Activated B cell treated with CpG ODN at 0.5 μM for 24 hours (primary cell): ENCODE data around the gene PTEN. TPM values are rescaled to one million over a fixed set of nuclear protein-coding genes. Genes with fewer than 3 reads are reported as not detected.
A peak's percentile ranks its signal among the peaks of the same experiment; 100 is the strongest.
"Not testable (repeated sequence)": the region's sequence is repeated elsewhere in the genome, so short reads cannot be mapped to it uniquely, and the experiment has no call there.

ENCODE experiments used
- ATAC-seq: fragments of 200-7000 bp; cut with Tn5 transposase; one replicate; pipeline ENCODE4 v1.10.0; 2021; ENCODE audit warnings: low read depth, mild to moderate bottlenecking, moderate library complexity
- CTCF ChIA-PET: fragments of 350-600 bp; sonication (Branson Sonifier 250); formaldehyde crosslinking; loops from one replicate; lab custom pipeline; 2021; ENCODE audit warnings: antibody characterized with exemption; lab: Charles Lee
- POLR2A ChIA-PET: fragments of 350-600 bp; sonication (Branson Sonifier 250); formaldehyde crosslinking; loops from one replicate; lab custom pipeline; 2021; ENCODE audit warnings: antibody characterized with exemption; lab: Charles Lee
- DNase-seq: peaks from one replicate; pipeline ENCODE4 v3.0.0; 2022
- H3K27ac Mint-ChIP-seq: one replicate; pipeline ENCODE4 v1.8.0; 2020; ENCODE audit warnings: mixed read lengths
- H3K27me3 Mint-ChIP-seq: one replicate; pipeline ENCODE4 v1.8.0; 2021; ENCODE audit warnings: mixed read lengths
- H3K36me3 Mint-ChIP-seq: one replicate; pipeline ENCODE4 v1.8.0; 2021; ENCODE audit warnings: low read depth, mixed read lengths
- H3K4me1 Mint-ChIP-seq: one replicate; pipeline ENCODE4 v1.8.0; 2021; ENCODE audit warnings: mixed read lengths
- H3K4me3 Mint-ChIP-seq: one replicate; pipeline ENCODE4 v1.8.0; 2020; ENCODE audit warnings: mild to moderate bottlenecking, mixed read lengths
- H3K9me3 Mint-ChIP-seq: one replicate; pipeline ENCODE4 v1.8.0; 2020; ENCODE audit warnings: mixed read lengths
- intact Hi-C: fragments of 100-400 bp; cut with micrococcal nuclease; formaldehyde crosslinking; loops from one replicate; pipeline ENCODE4 v1.15.1; 2024
- total RNA-seq: library from RNA; stranded (reverse); gene quantifications from 2 replicates; pipeline ENCODE4 v1.2.3, GENCODE V29; 2022
- TF ChIP-seq, protein P1 (sequence below): fragments of 200-600 bp; IDR thresholded peaks from one replicate; pipeline ENCODE4 v1.8.0; 2022; ENCODE audit warnings: antibody characterized with exemption, mild to moderate bottlenecking

The PTEN gene
- total RNA-seq, 1 donor from 2014 or later = 227 TPM

DNA sequence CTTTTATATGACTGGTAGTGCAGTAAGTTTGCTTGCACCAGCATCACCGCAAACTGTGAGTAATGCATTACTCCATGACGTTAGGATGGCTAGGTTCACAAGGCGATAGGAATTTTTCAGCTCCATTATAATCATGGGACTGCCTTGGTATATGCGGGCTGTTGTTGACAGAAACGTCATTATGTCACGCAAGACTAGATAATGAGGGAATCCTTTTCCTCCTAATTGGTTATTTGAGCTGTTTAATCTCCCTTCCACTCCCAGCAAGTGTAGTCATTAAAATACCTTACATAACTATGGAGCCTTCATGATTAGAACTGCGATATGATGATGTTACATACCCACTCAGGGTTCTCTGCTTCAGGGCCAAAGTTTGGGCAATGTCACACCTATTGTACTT, 17.4 kb upstream of the PTEN start:
- intact Hi-C loops = no loop called here

DNA sequence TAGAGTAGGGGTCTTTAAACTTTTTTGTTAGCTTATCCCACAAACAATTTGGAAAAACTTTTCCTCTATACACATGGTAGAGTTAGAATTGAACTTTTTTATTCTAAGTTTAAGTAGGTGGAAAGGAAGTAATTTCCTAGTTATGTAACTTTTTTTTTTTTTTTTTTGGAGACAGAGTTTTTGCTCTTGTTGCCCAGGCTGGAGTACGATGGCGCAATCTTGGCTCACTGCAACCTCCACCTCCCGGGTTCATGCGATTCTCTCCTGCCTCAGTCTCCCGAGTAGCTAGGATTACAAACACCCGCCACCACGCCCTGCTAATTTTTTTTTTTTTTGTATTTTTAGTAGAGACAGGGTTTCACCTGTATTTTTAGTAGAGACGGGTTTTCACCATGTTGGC, 16.7 kb upstream of the PTEN start:
- H3K27me3 Mint-ChIP-seq, H3K4me1 Mint-ChIP-seq, H3K36me3 Mint-ChIP-seq, POLR2A ChIA-PET, H3K9me3 Mint-ChIP-seq, ATAC-seq, DNase-seq, H3K27ac Mint-ChIP-seq, intact Hi-C loops, H3K4me3 Mint-ChIP-seq: not testable (repeated sequence)
- CTCF ChIA-PET = interaction anchor here (0.6 to 0.7 kb wide), 2 partner anchors 195 to 235 kb away, joined by 3 to 4 read pairs; no protein-coding TSS in a partner anchor

More for the DNA sequence above, 17.4 kb upstream of the PTEN start:
- ATAC-seq = no peak
- no peaks in the 10 kb centered on the region for H3K27me3 Mint-ChIP-seq
- POLR2A ChIA-PET = interaction anchor here (1.2 kb wide), 1 partner anchor 16 kb away, joined by 4 read pairs; no protein-coding TSS in a partner anchor
- TF ChIP-seq, protein P1, sequence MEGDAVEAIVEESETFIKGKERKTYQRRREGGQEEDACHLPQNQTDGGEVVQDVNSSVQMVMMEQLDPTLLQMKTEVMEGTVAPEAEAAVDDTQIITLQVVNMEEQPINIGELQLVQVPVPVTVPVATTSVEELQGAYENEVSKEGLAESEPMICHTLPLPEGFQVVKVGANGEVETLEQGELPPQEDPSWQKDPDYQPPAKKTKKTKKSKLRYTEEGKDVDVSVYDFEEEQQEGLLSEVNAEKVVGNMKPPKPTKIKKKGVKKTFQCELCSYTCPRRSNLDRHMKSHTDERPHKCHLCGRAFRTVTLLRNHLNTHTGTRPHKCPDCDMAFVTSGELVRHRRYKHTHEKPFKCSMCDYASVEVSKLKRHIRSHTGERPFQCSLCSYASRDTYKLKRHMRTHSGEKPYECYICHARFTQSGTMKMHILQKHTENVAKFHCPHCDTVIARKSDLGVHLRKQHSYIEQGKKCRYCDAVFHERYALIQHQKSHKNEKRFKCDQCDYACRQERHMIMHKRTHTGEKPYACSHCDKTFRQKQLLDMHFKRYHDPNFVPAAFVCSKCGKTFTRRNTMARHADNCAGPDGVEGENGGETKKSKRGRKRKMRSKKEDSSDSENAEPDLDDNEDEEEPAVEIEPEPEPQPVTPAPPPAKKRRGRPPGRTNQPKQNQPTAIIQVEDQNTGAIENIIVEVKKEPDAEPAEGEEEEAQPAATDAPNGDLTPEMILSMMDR = no peak
- no peak for DNase-seq
- CTCF ChIA-PET = interaction anchor here (0.6 to 1.4 kb wide), 4 partner anchors 196 to 963 kb away, joined by 3 to 4 read pairs (median 4); no protein-coding TSS in a partner anchor
- no peaks in the 10 kb centered on the region for H3K36me3 Mint-ChIP-seq
- H3K27ac Mint-ChIP-seq = no peak overlapping the region
- no peaks in the 10 kb centered on the region for H3K9me3 Mint-ChIP-seq
- no peak overlapping the region for H3K4me3 Mint-ChIP-seq
- peaks cover 2% of the 10 kb centered on the region for H3K4me1 Mint-ChIP-seq

DNA sequence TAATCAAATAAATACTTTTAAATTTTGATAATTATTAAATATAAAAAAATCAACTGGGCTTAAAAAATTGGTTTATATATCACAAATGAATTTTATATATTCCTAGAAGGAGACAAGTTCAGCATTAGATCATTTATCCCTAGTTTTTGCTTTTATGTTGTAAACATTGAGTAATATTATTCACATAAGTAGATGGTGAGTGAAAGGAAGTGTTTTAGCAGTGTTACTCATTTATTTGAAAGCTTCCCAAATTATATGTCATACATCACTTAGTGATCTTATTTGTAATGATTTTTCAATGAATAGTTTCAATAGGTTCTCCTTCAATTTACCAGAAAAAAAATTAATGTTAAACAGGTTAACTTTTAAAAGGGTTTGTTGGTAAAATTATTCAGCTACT, 15.9 kb upstream of the PTEN start:
- intact Hi-C loops = no loop called here
- DNase-seq (no peak), ATAC-seq (no peak)
- Mint-ChIP-seq H3K4me3 (no peak overlapping the region), H3K27ac (no peak overlapping the region), H3K9me3 (no peaks in the 10 kb centered on the region), H3K4me1 (peaks cover 5% of the 10 kb centered on the region), H3K36me3 (no peaks in the 10 kb centered on the region), H3K27me3 (no peaks in the 10 kb centered on the region)
- TF ChIP-seq, protein P1 = no peak
- ChIA-PET POLR2A (no interaction called here), CTCF (interaction anchor here (6.3 kb wide), 1 partner anchor 706 kb away, joined by 62 read pairs; no protein-coding TSS in a partner anchor)

DNA sequence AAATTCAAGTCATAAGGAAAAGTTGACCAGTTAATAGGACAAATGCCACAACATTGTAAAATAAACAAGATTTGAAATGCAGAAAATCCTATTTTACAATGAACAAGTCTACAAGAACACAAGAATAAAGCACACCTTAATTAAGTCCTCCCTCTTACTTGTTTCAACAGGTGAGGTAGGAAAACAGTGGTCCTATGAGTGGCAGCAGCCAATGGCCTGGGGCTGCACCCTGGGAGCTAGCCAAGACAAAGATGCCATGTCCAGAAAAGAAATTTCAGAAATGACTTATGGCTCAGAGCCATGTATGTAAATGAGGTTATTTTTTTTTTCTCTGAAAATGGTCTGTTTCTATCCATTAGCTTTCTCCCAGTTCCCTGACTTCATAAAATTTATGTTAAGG, 14.4 kb upstream of the PTEN start:
- Mint-ChIP-seq H3K27me3 (no peaks in the 10 kb centered on the region), H3K4me1 (peaks cover 5% of the 10 kb centered on the region), H3K36me3 (no peaks in the 10 kb centered on the region), H3K9me3 (no peaks in the 10 kb centered on the region), H3K4me3 (no peak overlapping the region), H3K27ac (no peak overlapping the region)
- ATAC-seq = no peak
- TF ChIP-seq, protein P1 = no peak
- ChIA-PET POLR2A (interaction anchor here (2.3 kb wide), 1 partner anchor 14 kb away, joined by 9 read pairs; the partner anchor contains the start of genes KLLN and PTEN), CTCF (interaction anchor here (4.7 to 6.3 kb wide), 2 partner anchors 540 to 704 kb away, joined by 28 to 62 read pairs; no protein-coding TSS in a partner anchor)
- intact Hi-C loops = no loop called here
- no peak for DNase-seq

DNA sequence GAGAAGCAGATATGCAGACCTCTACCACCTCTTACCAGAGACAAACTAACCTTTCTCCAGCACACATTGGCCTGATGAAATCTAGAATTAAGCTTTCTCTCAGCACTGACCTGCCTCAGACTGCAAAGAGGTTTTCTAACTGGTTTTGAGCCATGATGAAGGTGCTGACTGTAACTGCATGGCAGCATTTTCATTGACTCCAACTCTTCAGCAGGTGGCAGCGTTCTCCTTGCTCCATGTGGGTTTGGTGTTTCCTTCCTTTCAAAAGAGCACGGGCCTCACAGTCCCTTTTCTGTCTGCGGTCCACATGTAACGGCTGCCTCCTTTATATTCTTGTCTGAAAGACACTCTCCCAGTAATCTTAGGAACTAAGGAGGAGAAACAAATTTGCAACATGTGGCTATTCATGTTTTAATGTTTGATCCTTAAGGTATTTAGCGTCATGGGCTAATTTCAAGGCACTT, 12.7 kb upstream of the PTEN start:
- H3K36me3 Mint-ChIP-seq = no peaks in the 10 kb centered on the region
- intact Hi-C loops = loop anchor here (1.0 to 10.0 kb wide), 2 partner anchors 703 to 834 kb away; no protein-coding TSS in a partner anchor
- POLR2A ChIA-PET = interaction anchor here (2.3 kb wide), 1 partner anchor 12 kb away, joined by 9 read pairs; the partner anchor contains the start of genes KLLN and PTEN
- H3K27me3 Mint-ChIP-seq = no peaks in the 10 kb centered on the region
- H3K4me1 Mint-ChIP-seq = peaks cover 5% of the 10 kb centered on the region
- TF ChIP-seq, protein P1 = no peak
- H3K4me3 Mint-ChIP-seq = no peak overlapping the region
- peak; percentile 77 for ATAC-seq
- DNase-seq = no peak
- no peak overlapping the region for H3K27ac Mint-ChIP-seq
- H3K9me3 Mint-ChIP-seq = no peaks in the 10 kb centered on the region
- CTCF ChIA-PET = interaction anchor here (0.9 to 6.3 kb wide), 9 partner anchors 10 to 985 kb away, joined by 3 to 62 read pairs (median 4); no protein-coding TSS in a partner anchor
